ENCODE data around the gene MAGEL2. TPM values are rescaled to one million over a fixed set of nuclear protein-coding genes. Genes with fewer than 3 reads are reported as not detected.

Gene MAGEL2
- total RNA-seq (2021; fragmentation: NEBNext Ultra II Directional; extraction: Animal tissue kit (Norgen Biotek cat#: 25700)) (4.5 TPM in 2 replicates), polyA plus RNA-seq (2011; rRNA removed) (0.63 and 1.1 TPM in 2 replicates), polyA minus RNA-seq (2011; rRNA and poly(A)+ RNA removed) (0.27 and 0.41 TPM in 2 replicates)
- 0.54 TPM for polyA plus RNA-seq (2011; cell fraction: cytosol; rRNA removed)
- polyA plus RNA-seq (2011; cell fraction: nucleus; rRNA removed), result 1.2 TPM
- polyA plus RNA-seq (2012, experiment 1 of 2), result 1.5 to 1.7 TPM (median 1.5 TPM) in 4 replicates
- polyA plus RNA-seq (2012, experiment 2 of 2), result 2.0 TPM
- 4.0 TPM for polyA plus RNA-seq (2013, experiment 1 of 2)
- polyA plus RNA-seq (2013, experiment 2 of 2), result 3.4 TPM
- 2.1 TPM for polyA minus RNA-seq (2011; cell fraction: cytosol; rRNA and poly(A)+ RNA removed)
- polyA minus RNA-seq (2011; cell fraction: nucleus; rRNA and poly(A)+ RNA removed), result 0.80 TPM
- long read RNA-seq, experiment 1, full-length matches to known transcripts, result 10 of 10 reads
- long read RNA-seq, experiment 1, partial matches to known transcripts, result 0 of 10 reads
- long read RNA-seq, experiment 1, other reads (novel, unspliced or antisense), result 0 of 10 reads
- long read RNA-seq, experiment 2, result 0 reads

DNA sequence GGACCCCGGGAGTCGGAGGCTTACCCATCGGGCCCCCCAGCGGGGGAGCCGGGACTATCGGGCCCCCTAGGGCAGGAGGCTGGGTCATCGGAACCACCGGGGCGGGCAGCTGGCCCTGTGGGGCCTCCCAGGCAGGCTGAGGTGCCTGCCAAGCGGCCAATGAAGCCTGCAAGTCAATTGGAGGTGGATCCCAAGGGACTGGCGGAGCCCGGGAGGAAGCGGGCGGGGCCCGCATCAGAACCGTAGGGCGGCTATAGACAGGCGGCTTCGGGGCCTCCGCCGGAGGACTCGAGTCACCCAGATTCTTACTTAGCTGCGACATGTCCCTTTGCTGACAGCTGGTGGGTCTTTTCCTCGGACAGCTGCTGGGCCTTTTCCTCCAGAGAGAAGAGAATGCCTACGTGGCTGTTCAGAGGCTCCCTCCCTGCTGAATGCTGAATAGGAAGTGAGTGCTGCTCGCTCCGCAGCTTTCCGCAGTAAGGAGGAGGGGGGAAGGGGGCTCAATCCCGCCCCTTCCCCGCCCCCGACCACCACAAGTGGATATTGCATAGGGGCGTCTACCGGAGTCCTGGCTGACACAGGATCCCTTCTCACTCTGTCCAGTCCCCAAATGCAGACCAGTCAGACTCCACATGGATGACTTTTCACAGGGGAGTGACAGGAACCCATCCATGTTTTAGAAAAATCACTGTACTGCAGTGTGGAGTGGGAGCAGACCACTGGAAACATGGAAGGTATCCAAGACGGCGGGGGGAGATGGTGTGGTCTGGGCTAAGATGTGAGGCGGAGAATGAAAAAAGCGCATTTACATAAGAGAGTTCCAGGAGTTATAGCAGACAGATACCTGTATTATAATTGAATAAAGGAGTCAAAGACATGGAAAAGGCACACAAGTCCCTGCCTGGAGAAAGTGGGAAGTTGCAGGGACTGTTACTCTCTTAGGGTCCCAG lies at the start of gene MAGEL2:
TSS of gene MAGEL2 (minus strand) at position 447 of the 950 bp plus-strand sequence. CDS start at position 322, 125 bp downstream.
- ChIA-PET POLR2A (ENCODE audit: partially characterized antibody) (interaction anchor here (0.9 kb wide), 1 partner anchor 211 kb away, joined by 3 read pairs; no protein-coding TSS in a partner anchor), CTCF (ENCODE audit: partially characterized antibody) (interaction anchor here (0.8 to 6.9 kb wide), 2 partner anchors 210 to 230 kb away, joined by 3 to 41 read pairs; no protein-coding TSS in a partner anchor)
- Histone ChIP-seq H4K8ac (ENCODE audit: extremely low read depth, insufficient read depth, low read length) (no peak within 1 kb of the TSS; the same call in 1 of the 2 replicates), H3K27ac (ENCODE audit: low read depth, low read length) (no peak within 1 kb of the TSS), H3K23me2 (ENCODE audit: low read depth, low read length) (peaks cover 4% of the 10 kb centered on the region; the same call in 1 of the 2 replicates), H3K18ac (ENCODE audit: extremely low read depth, low read length) (no peak within 1 kb of the TSS), H4K5ac (ENCODE audit: insufficient read length, low read depth, low read length) (no peak within 1 kb of the TSS), H2BK5ac (ENCODE audit: low read depth, low read length) (no peak within 1 kb of the TSS), H2AFZ (ENCODE audit: low read length) (0 out of 2 replicates have a peak within 1 kb of the TSS, but pooled peaks have one; percentile 69), H3K27me3 (replicated peaks in 1 of 4; ENCODE audit: control insufficient read depth in 3 of 4, extremely low read depth in 1 of 4, insufficient read depth in 3 of 4, low read length in 3 of 4) (peaks cover 4 to 22% (median 8%) of the 10 kb centered on the region in 4 experiments; a peak in 6 of 7 replicates), H3K9me3 (ENCODE audit: insufficient read depth in 2 of 2, low read depth in 1 of 2, low read length in 1 of 2) (peaks cover 0 to 54% of the 10 kb centered on the region in 2 experiments; a peak in 2 of 4 replicates), H3K23ac (ENCODE audit: insufficient read length) (no peak within 1 kb of the TSS), H3K79me2 (ENCODE audit: control insufficient read depth in 1 of 2, insufficient read depth in 2 of 2, low read length in 2 of 2) (no peaks in the 10 kb centered on the region), H4K91ac (replicated peaks; ENCODE audit: insufficient read length, low read length) (no peak within 1 kb of the TSS), H2BK12ac (ENCODE audit: low read depth, low read length) (no peak within 1 kb of the TSS; the same call in 1 of the 2 replicates), H3K14ac (ENCODE audit: insufficient read length) (no peak within 1 kb of the TSS), H2BK15ac (ENCODE audit: low read length) (no peak within 1 kb of the TSS), H2BK20ac (ENCODE audit: low read length) (no peak within 1 kb of the TSS), H3K4me1 (replicated peaks in 1 of 4; ENCODE audit: control insufficient read depth in 3 of 4, insufficient read depth in 4 of 4, low read length in 3 of 4) (no peaks in the 10 kb centered on the region; a peak in 4 of 7 replicates), H3K4me3 (ENCODE audit: extremely low read depth in 1 of 4, insufficient read depth in 2 of 4, low read depth in 3 of 4, low read length in 4 of 4) (peak within 1 kb of the TSS; percentile 60 to 83 (median 68)), H2AK5ac (ENCODE audit: low read depth, low read length) (no peak within 1 kb of the TSS), H3K56ac (replicated peaks; ENCODE audit: insufficient read length, low read depth, low read length) (peak within 1 kb of the TSS; percentile 56), H3K36me3 (ENCODE audit: control insufficient read depth in 2 of 4, insufficient read depth in 4 of 4, low read length in 3 of 4) (peaks cover 0 to 3% (median 0%) of the 10 kb centered on the region in 4 experiments; a peak in 1 of 8 replicates), H3K79me1 (ENCODE audit: low read depth, low read length) (no peaks in the 10 kb centered on the region), H2BK120ac (replicated peaks; ENCODE audit: low read depth, low read length) (no peak within 1 kb of the TSS), H3K4ac (replicated peaks; ENCODE audit: insufficient read length, low read depth, low read length) (no peak within 1 kb of the TSS), H3K9ac (replicated peaks in 1 of 4; ENCODE audit: extremely low read depth in 1 of 4, low read depth in 3 of 4, low read length in 3 of 4) (peak within 1 kb of the TSS; percentile 45 to 78 (median 60); a peak in 6 of 7 replicates), H3K4me2 (ENCODE audit: insufficient read depth in 1 of 2, low read depth in 2 of 2, low read length in 2 of 2) (peak within 1 kb of the TSS; percentile 71 to 89), H4K20me1 (replicated peaks in 1 of 2; ENCODE audit: control insufficient read depth in 1 of 2, insufficient read depth in 2 of 2, low read length in 2 of 2) (no peaks in the 10 kb centered on the region)
- WGBS, 2 experiments (ENCODE audit: extremely low coverage in 1 of 2, insufficient coverage in 1 of 2, insufficient read length in 1 of 2, insufficient replicate concordance in 2 of 2, low coverage in 1 of 2, low lambda C conversion rate in 2 of 2, missing lambda C conversion rate in 1 of 2), result 63% methylated on average over 20 of the region's 37 CpGs; no CpG with 5 or more reads in 1 of the 2 experiments
- FAIRE-seq, result no peak
- DNase-seq (ENCODE audit: low read depth in 1 of 2, low spot score in 2 of 2), result peak in 1 of 2 experiments; percentile 56
- TF ChIP-seq YY1 (IDR thresholded peaks at IDR 0.05; ENCODE audit: low read depth, low read length) (no peak), RFX5 (IDR thresholded peaks at IDR 0.05; ENCODE audit: borderline replicate concordance, low read depth, low read length) (no peak), TCF12 (IDR thresholded peaks at IDR 0.05; ENCODE audit: low read depth, low read length) (no peak), EZH2 (IDR thresholded peaks at IDR 0.05; ENCODE audit: low read depth, low read length, severe bottlenecking) (no peak), KDM1A (IDR thresholded peaks at IDR 0.05; ENCODE audit: borderline replicate concordance, low read length) (no peak), SIRT6 (IDR thresholded peaks at IDR 0.05; ENCODE audit: low read length) (no peak), GABPA (IDR thresholded peaks at IDR 0.05; ENCODE audit: borderline replicate concordance, insufficient read depth, low read length) (no peak), SIN3A (conservative IDR thresholded peaks at IDR 0.05 in 1 of 2, IDR thresholded peaks at IDR 0.05 in 1 of 2; ENCODE audit: low read depth in 1 of 2, low read length in 2 of 2) (no peak)
